K562 (cell line): ENCODE results near the gene SPATS2. TPM values are rescaled to one million over a fixed set of nuclear protein-coding genes. Genes with fewer than 3 reads are reported as not detected.

Source experiments
- ATAC-seq: fragments of 200-7000 bp; cut with Tn5 transposase; 3 replicates; pipeline ENCODE4 v1.9.1; 2020; ENCODE audit warnings: moderate library complexity
- BruUV-seq: library from RNA; stranded (reverse); fragments of 400-500 nt; replicated peaks from 2 replicates; lab custom pipeline; 2021; lab: Mats Ljungman, UMichigan
- CTCF ChIA-PET: fragments of 300-600 bp; formaldehyde crosslinking; extraction: SDS; loops from one replicate; lab custom pipeline; 2021; ENCODE audit warnings: low intra/inter-chr PET ratio; lab: Yijun Ruan, JAX
- POLR2A ChIA-PET: fragments of 300-600, 350-650 bp; sonication (Branson Sonifier 250); formaldehyde crosslinking; extraction: SDS; loops from one replicate; lab custom pipeline; 2021; ENCODE audit warnings: antibody characterized with exemption, inconsistent platforms; lab: Yijun Ruan, JAX
- DNase-seq, 4 experiments: peaks; one replicate each; pipeline versions ENCODE4 v3.0.0 to v3.0.0-alpha.2; 2011 to 2018; ENCODE audit warnings: low spot score in 3 of 4, mixed read lengths in 3 of 4; ENCODE audit errors: extremely low read depth in 1 of 4
- FAIRE-seq: peaks from 2 replicates; lab custom pipeline; 2011; peaks lifted over from hg19 to GRCh38; lab: Jason Lieb, UNC
- H2AFZ ChIP-seq: 2 replicates; pipeline ENCODE4 v1.6.0; 2011; ENCODE audit warnings: low read depth, low read length, control low read depth, inconsistent platforms
- H3K27ac ChIP-seq: fragments of 200-600 bp; 3 replicates; pipeline ENCODE4 v1.8.0; 2011; ENCODE audit warnings: low read depth, mild to moderate bottlenecking, control low read depth, inconsistent platforms, low read length, moderate library complexity, mixed read lengths; ENCODE audit errors: extremely low read depth
- H3K27me3 ChIP-seq, 2 experiments: fragments of 300-600 bp in 1 of 2; 2 replicates in 1 of 2; 3 replicates in 1 of 2; pipeline versions ENCODE4 v1.6.0 to v1.8.0; 2011; ENCODE audit warnings: inconsistent platforms in 2 of 2, low read length in 2 of 2, mild to moderate bottlenecking in 1 of 2, mixed read lengths in 1 of 2, moderate library complexity in 1 of 2; ENCODE audit not compliant: control insufficient read depth in 2 of 2, insufficient read depth in 2 of 2
- H3K36me3 ChIP-seq: fragments of 300-600 bp; 3 replicates; pipeline ENCODE4 v1.8.0; 2011; ENCODE audit warnings: mild to moderate bottlenecking, low read length, inconsistent platforms; ENCODE audit not compliant: control insufficient read depth, insufficient read depth
- H3K4me1 ChIP-seq, 2 experiments: fragments of 200-600 bp in 1 of 2; replicated peaks in 1 of 2; 2 replicates in 1 of 2; 3 replicates in 1 of 2; pipeline versions ENCODE4 v1.5.1 to v1.8.0; 2011; ENCODE audit warnings: inconsistent platforms in 2 of 2, low read length in 2 of 2, mild to moderate bottlenecking in 1 of 2, mixed read lengths in 1 of 2, moderate library complexity in 1 of 2; ENCODE audit not compliant: control insufficient read depth in 2 of 2, insufficient read depth in 2 of 2
- H3K4me2 ChIP-seq: 2 replicates; pipeline ENCODE4 v1.6.1; 2011; ENCODE audit warnings: low read length, control low read depth, inconsistent platforms, mixed read lengths; ENCODE audit not compliant: insufficient read depth
- H3K4me3 ChIP-seq: fragments of 200-600 bp; sonication (generic), shearing (Covaris generic); 2 replicates; pipeline ENCODE4 v1.5.1; 2016; ENCODE audit warnings: control low read depth, inconsistent platforms
- H3K79me2 ChIP-seq: fragments of 200-600 bp; 3 replicates; pipeline ENCODE4 v1.8.0; 2011; ENCODE audit warnings: low read length, inconsistent platforms; ENCODE audit not compliant: control insufficient read depth, insufficient read depth
- H3K9ac ChIP-seq, 2 experiments: 2 replicates each; pipeline versions ENCODE4 v1.6.0 to v1.6.1; 2011; ENCODE audit warnings: low read depth in 2 of 2, low read length in 2 of 2, control low read depth in 1 of 2, inconsistent platforms in 1 of 2, mild to moderate bottlenecking in 1 of 2, mixed read lengths in 1 of 2; ENCODE audit not compliant: insufficient read depth in 1 of 2
- H3K9me1 ChIP-seq: one replicate; pipeline ENCODE4 v1.6.0; 2011; ENCODE audit warnings: inconsistent platforms, mild to moderate bottlenecking, low read length, moderate library complexity; ENCODE audit not compliant: control insufficient read depth, insufficient read depth
- H3K9me3 ChIP-seq: replicated peaks from 2 replicates; pipeline ENCODE4 v1.5.1; 2011; ENCODE audit warnings: low read depth, low read length, inconsistent platforms; ENCODE audit not compliant: control insufficient read depth, insufficient read depth
- H4K20me1 ChIP-seq: replicated peaks from 2 replicates; pipeline ENCODE4 v1.6.1; 2011; ENCODE audit warnings: low read length, inconsistent platforms, mixed read lengths; ENCODE audit not compliant: control insufficient read depth, insufficient read depth
- EGR1 ChIP-seq: fragments of 450-650 bp; conservative IDR thresholded peaks from 2 replicates; pipeline ENCODE4 v1.6.1; 2017; ENCODE audit warnings: mild to moderate bottlenecking
- MCM5 ChIP-seq: fragments of 450-650 bp; IDR thresholded peaks from 2 replicates; pipeline ENCODE4 v1.6.1; 2016; ENCODE audit warnings: low read depth
- NONO ChIP-seq, 2 experiments: fragments of 200-400 bp in 1 of 2; fragments of 450-650 bp in 1 of 2; formaldehyde crosslinking in 1 of 2; IDR thresholded peaks; 2 replicates each; pipeline ENCODE4 v1.6.1; 2017; ENCODE audit warnings: low read depth in 2 of 2, mild to moderate bottlenecking in 2 of 2, moderate library complexity in 2 of 2, low read length in 1 of 2
- TRIM28 ChIP-seq: fragments of 450-650 bp; IDR thresholded peaks from 2 replicates; pipeline ENCODE4 v1.6.1; 2017
- ZNF282 ChIP-seq: sonication (generic); formaldehyde crosslinking; IDR thresholded peaks from 2 replicates; pipeline ENCODE4 v1.8.1; 2023; ENCODE audit warnings: missing genetic modification reagents
- ZNF695 ChIP-seq: fragments of 450-650 bp; formaldehyde crosslinking; IDR thresholded peaks from 2 replicates; pipeline ENCODE4 v1.4.0; 2020; ENCODE audit warnings: mild to moderate bottlenecking, moderate library complexity
- WGBS: fragments of 100-300 bp; shearing (Covaris generic); methylation state at CpG from one replicate; pipeline ENCODE4 v1.1.6; 2016; ENCODE audit warnings: low coverage, mixed read lengths; ENCODE audit not compliant: insufficient coverage; ENCODE audit errors: missing lambda C conversion rate; 5-methylcytosine and 5-hydroxymethylcytosine counted together
- in situ Hi-C: fragments of 300-500 bp; cut with MboI; formaldehyde crosslinking; loops from 4 replicates; pipeline ENCODE4 v1.15.0; 2018; ENCODE audit warnings: inconsistent platforms, mixed read lengths
- intact Hi-C: fragments of 100-400 bp; cut with micrococcal nuclease; formaldehyde crosslinking; loops from 2 replicates; pipeline ENCODE4 v1.14.2; 2022
- polyA plus RNA-seq, 8 experiments: library from polyadenylated mRNA; depleted of rRNA in 4 of 8; stranded (reverse) in 5 of 8; unstranded in 3 of 8; fragments of >200 nt; fragmentation: Nextera tagmentation in 2 of 8; fragmentation: Illumina TruSeq in 1 of 8; extraction: Ambion mirVana in 2 of 8; extraction: Trizol in 1 of 8; gene quantifications; 2 replicates each; pipeline versions ENCODE4 v1.2.1 to v1.2.3, GENCODE V29; 2011 to 2014; ENCODE audit warnings: inconsistent platforms in 1 of 8, missing spikeins in 1 of 8
- total RNA-seq, 7 experiments: library from RNA; depleted of rRNA in 6 of 7; stranded (reverse); fragments of >200 nt in 6 of 7; fragmentation: Illumina TruSeq in 2 of 7; extraction: Trizol in 2 of 7; gene quantifications; 2 replicates each; pipeline versions ENCODE4 v1.2.1 to v1.2.3, GENCODE V29; 2011 to 2021; ENCODE audit warnings: low replicate concordance in 1 of 7
- TF ChIP-seq, protein P1 (sequence below): sonication (generic); formaldehyde crosslinking; IDR thresholded peaks from 2 replicates; pipeline ENCODE4 v1.8.0; 2022; ENCODE audit warnings: mild to moderate bottlenecking, missing genetic modification reagents

The SPATS2 gene
- total and polyA plus RNA-seq, 9 of the 15 experiments (the other 6 are each of a cell fraction or from before 2014, with no cell fraction given), result 5.4 to 48.2 (median 17.5) TPM

DNA sequence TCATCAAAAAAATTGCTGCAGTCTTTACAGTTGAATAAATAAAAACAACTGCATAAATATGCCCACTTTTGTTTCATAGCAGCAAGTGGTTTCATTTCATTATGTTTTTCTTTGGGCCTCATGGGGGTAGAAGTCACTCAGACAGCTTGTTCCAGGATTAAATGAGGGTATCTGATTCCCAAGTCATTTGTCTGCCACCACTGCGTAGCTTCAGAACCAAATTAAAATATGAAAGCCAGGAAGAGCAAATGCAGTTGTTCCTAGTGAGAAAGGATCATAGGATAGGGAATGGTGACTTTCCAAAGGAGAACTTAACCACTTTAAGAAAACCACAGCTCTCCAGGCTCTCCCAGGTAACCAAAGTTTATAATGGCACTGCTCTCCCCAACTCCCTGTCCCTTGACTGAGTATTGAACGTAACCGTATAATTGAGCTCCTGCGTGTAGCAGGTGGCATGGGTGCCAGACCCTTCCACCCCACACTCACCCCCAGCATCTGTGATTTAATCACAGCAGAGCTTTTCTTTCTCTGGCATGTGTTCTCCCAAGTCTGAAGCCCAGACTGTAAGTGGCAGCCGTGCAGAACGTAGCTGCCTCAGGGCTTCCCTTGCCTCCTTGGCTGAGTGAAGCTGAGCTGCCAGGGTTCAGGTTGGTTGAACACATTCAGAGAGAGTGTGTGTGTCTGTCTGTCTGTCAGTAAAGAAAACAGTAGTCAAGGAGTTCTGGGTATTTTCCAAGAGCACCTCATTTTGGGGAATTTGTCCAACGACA lies 160.3 kb downstream of the SPATS2 start:
- Histone ChIP-seq H3K4me3 (no peak overlapping the region), H3K27me3 (no peaks in the 10 kb centered on the region), H3K4me2 (no peak overlapping the region), H3K27ac (no peak overlapping the region), H3K9me1 (no peaks in the 10 kb centered on the region), H4K20me1 (no peaks in the 10 kb centered on the region), H3K36me3 (peaks cover 31% of the 10 kb centered on the region), H3K79me2 (no peaks in the 10 kb centered on the region), H3K4me1 (no peaks in the 10 kb centered on the region), H2AFZ (no peak overlapping the region), H3K9ac (no peak overlapping the region), H3K9me3 (no peaks in the 10 kb centered on the region)
- no peak for ATAC-seq
- DNase-seq, result no peak
- TF ChIP-seq ZNF695, result no peak
- no peak for TF ChIP-seq MCM5
- no peak for TF ChIP-seq TRIM28
- no peak for TF ChIP-seq EGR1
- TF ChIP-seq NONO (IDR thresholded peaks at IDR 0.05; ENCODE audit: low read depth in 2 of 2, low read length in 1 of 2), result no peak
- TF ChIP-seq, protein P1, sequence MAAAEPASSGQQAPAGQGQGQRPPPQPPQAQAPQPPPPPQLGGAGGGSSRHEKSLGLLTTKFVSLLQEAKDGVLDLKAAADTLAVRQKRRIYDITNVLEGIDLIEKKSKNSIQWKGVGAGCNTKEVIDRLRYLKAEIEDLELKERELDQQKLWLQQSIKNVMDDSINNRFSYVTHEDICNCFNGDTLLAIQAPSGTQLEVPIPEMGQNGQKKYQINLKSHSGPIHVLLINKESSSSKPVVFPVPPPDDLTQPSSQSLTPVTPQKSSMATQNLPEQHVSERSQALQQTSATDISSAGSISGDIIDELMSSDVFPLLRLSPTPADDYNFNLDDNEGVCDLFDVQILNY (CRISPR knock-in tag), result no peak
- no peak for TF ChIP-seq ZNF282
- in situ Hi-C loops, result no loop called here
- ChIA-PET POLR2A (interaction anchor here (1.0 to 2.2 kb wide), 2 partner anchors 10 to 17 kb away, joined by 3 to 9 read pairs; no protein-coding TSS in a partner anchor), CTCF (no interaction called here)
- BruUV-seq, result no TSS peak
- intact Hi-C loops, result no loop called here
- no peak for FAIRE-seq
- 76% methylated on average over 7 of the region's 7 CpGs for WGBS
